NCI-H1436 (cell line): ENCODE measurements around the gene EDIL3.

ENCODE experiments used
- DNase-seq: peaks from one replicate; lab custom pipeline; 2025; lab: John Stamatoyannopoulos, UW

EDIL3 gene

GRCh38 chr5:83900306-83900705 is 484.4 kb downstream of the EDIL3 start:
- no peak for DNase-seq

- no peak for DNase-seq
Observed at GRCh38 chr5:83899326-83899970, 485.2 kb downstream of the EDIL3 start.

GRCh38 chr5:83895860-83896259 is 488.8 kb downstream of the EDIL3 start:
- no peak for DNase-seq

- DNase-seq = no peak
Observed at GRCh38 chr5:83891261-83891660, 493.4 kb downstream of the EDIL3 start.
